ENCODE results near the gene ZNF263. TPM values are rescaled to one million over a fixed set of nuclear protein-coding genes. Genes with fewer than 3 reads are reported as not detected.

The ZNF263 gene
- total and polyA plus RNA-seq, 2 of the 13 experiments (the other 11 are each of a cell fraction or from before 2014, with no cell fraction given): 10.2 to 41.2 TPM

DNA sequence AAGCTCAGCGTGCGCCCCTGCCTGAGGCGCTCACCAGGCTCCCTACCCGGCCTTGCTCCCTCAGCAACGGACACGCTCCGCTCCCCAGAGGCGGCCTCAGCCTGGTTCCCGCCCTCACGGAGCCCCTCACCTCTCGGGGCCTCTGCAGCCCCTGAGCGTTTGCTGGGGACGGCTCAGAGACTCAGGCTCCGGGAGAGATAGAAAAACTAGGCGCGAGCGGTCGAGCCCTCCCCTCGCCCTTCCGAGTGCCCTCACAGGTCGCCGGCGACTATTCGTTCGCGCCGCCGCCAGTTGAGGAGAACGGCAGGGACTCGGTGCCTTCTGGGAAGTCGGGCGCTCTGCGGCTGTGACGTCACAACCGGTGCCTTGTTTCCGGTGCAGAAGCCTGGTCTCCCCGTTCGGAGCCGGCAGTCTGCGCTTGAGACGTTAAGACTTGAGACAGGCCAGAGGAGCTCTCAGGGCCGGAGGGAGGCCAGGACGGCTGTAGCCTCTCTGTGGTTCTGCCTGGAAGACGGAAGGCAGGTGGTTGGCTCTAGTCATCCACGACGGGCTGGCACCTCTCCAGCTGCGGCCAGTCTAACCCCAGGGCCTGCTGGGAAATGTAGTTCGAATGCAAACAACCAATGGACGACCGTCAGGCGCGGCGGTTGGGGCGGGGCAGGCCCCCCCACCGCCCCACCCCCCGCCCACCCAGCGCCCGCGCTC, 48.3 kb upstream of the ZNF263 start, which contains the start of gene ZNF200 (continued):
- TF ChIP-seq, protein P1, sequence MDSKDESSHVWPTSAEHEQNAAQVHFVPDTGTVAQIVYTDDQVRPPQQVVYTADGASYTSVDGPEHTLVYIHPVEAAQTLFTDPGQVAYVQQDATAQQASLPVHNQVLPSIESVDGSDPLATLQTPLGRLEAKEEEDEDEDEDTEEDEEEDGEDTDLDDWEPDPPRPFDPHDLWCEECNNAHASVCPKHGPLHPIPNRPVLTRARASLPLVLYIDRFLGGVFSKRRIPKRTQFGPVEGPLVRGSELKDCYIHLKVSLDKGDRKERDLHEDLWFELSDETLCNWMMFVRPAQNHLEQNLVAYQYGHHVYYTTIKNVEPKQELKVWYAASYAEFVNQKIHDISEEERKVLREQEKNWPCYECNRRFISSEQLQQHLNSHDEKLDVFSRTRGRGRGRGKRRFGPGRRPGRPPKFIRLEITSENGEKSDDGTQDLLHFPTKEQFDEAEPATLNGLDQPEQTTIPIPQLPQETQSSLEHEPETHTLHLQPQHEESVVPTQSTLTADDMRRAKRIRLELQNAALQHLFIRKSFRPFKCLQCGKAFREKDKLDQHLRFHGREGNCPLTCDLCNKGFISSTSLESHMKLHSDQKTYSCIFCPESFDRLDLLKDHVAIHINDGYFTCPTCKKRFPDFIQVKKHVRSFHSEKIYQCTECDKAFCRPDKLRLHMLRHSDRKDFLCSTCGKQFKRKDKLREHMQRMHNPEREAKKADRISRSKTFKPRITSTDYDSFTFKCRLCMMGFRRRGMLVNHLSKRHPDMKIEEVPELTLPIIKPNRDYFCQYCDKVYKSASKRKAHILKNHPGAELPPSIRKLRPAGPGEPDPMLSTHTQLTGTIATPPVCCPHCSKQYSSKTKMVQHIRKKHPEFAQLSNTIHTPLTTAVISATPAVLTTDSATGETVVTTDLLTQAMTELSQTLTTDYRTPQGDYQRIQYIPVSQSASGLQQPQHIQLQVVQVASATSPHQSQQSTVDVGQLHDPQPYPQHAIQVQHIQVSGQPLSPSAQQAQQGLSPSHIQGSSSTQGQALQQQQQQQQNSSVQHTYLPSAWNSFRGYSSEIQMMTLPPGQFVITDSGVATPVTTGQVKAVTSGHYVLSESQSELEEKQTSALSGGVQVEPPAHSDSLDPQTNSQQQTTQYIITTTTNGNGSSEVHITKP (CRISPR knock-in tag; IDR thresholded peaks at IDR 0.05; ENCODE audit: low read depth): no peak
- TF ChIP-seq STAG1 (CRISPR knock-in tag; IDR thresholded peaks at IDR 0.05): no peak
- no peak for TF ChIP-seq ZNF562 (CRISPR knock-in tag; IDR thresholded peaks at IDR 0.05; ENCODE audit: borderline replicate concordance)
- no peak for TF ChIP-seq ZNF225 (CRISPR knock-in tag; IDR thresholded peaks at IDR 0.05)
- TF ChIP-seq ZNF382 (CRISPR knock-in tag; IDR thresholded peaks at IDR 0.05; ENCODE audit: borderline replicate concordance): no peak
- TF ChIP-seq NFIB (CRISPR knock-in tag; IDR thresholded peaks at IDR 0.05; ENCODE audit: borderline replicate concordance): peak; percentile 47; the same call in 1 of the 2 replicates
- TF ChIP-seq ZNF543 (CRISPR knock-in tag; IDR thresholded peaks at IDR 0.05): peak; percentile 67; the same call in 1 of the 2 replicates
- peak; percentile 89 for TF ChIP-seq HOXA3 (CRISPR knock-in tag; IDR thresholded peaks at IDR 0.05)
- peak; percentile 57; the same call in 1 of the 2 replicates for TF ChIP-seq ZNF782 (CRISPR knock-in tag; IDR thresholded peaks at IDR 0.05; ENCODE audit: borderline replicate concordance)
- TF ChIP-seq POLR2AphosphoS2 (IDR thresholded peaks at IDR 0.05; ENCODE audit: low read depth, low read length): no peak
- peak; percentile 95 for TF ChIP-seq GATAD1 (CRISPR knock-in tag; IDR thresholded peaks at IDR 0.05)
- TF ChIP-seq ZFP1 (CRISPR knock-in tag; IDR thresholded peaks at IDR 0.05): no peak; the same call in 1 of the 2 replicates
- no peak for TF ChIP-seq GTF3A (CRISPR knock-in tag; conservative IDR thresholded peaks at IDR 0.05)
- TF ChIP-seq, protein P2, sequence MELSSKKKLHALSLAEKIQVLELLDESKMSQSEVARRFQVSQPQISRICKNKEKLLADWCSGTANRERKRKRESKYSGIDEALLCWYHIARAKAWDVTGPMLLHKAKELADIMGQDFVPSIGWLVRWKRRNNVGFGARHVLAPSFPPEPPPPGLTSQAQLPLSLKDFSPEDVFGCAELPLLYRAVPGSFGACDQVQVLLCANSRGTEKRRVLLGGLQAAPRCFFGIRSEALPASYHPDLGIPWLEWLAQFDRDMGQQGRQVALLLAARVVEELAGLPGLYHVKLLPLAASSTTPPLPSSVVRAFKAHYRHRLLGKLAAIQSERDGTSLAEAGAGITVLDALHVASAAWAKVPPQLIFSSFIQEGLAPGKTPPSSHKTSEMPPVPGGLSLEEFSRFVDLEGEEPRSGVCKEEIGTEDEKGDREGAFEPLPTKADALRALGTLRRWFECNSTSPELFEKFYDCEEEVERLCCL (CRISPR knock-in tag; IDR thresholded peaks at IDR 0.05; ENCODE audit: borderline replicate concordance): 0 out of 2 replicates have a peak, but pooled peaks have one; percentile 26
- no peak for TF ChIP-seq SRF (IDR thresholded peaks at IDR 0.05; ENCODE audit: low read depth, low read length)
- TF ChIP-seq CENPT (CRISPR knock-in tag; IDR thresholded peaks at IDR 0.05; ENCODE audit: low read depth): no peak
- TF ChIP-seq, protein P3, sequence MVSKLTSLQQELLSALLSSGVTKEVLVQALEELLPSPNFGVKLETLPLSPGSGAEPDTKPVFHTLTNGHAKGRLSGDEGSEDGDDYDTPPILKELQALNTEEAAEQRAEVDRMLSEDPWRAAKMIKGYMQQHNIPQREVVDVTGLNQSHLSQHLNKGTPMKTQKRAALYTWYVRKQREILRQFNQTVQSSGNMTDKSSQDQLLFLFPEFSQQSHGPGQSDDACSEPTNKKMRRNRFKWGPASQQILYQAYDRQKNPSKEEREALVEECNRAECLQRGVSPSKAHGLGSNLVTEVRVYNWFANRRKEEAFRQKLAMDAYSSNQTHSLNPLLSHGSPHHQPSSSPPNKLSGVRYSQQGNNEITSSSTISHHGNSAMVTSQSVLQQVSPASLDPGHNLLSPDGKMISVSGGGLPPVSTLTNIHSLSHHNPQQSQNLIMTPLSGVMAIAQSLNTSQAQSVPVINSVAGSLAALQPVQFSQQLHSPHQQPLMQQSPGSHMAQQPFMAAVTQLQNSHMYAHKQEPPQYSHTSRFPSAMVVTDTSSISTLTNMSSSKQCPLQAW (CRISPR knock-in tag; IDR thresholded peaks at IDR 0.05): peak; percentile 82
- no peak for TF ChIP-seq ZNF20 (CRISPR knock-in tag; IDR thresholded peaks at IDR 0.05)
- 0 out of 2 replicates have a peak, but pooled peaks have one; percentile 17 for TF ChIP-seq SP5 (CRISPR knock-in tag; IDR thresholded peaks at IDR 0.05; ENCODE audit: borderline replicate concordance, low read depth)
- TF ChIP-seq, protein P4, sequence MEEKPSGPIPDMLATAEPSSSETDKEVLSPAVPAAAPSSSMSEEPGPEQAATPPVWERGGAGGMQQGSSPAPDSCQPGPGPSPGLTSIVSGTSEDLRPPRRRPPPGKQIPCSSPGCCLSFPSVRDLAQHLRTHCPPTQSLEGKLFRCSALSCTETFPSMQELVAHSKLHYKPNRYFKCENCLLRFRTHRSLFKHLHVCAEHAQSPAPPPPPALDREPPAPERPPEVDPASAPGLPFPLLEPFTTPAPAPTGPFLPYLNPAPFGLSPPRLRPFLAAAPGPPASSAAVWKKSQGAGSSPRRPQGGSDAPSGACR (CRISPR knock-in tag; IDR thresholded peaks at IDR 0.05): peak; percentile 71; the same call in 1 of the 2 replicates
- TF ChIP-seq TCF7 (IDR thresholded peaks at IDR 0.05; ENCODE audit: low read depth): no peak

Measured in HepG2 (cell line).